Astrocyte of the spinal cord (primary cell): ENCODE data around the gene SERPINA12.

Experiments
- DNase-seq: peaks from one replicate; pipeline ENCODE4 v3.0.0; 2011; ENCODE audit warnings: low read depth, low spot score
- H3K4me3 ChIP-seq: 2 replicates; pipeline ENCODE4 v1.5.1; 2011; ENCODE audit warnings: low read depth, mild to moderate bottlenecking, low read length, moderate library complexity
- CTCF ChIP-seq: IDR thresholded peaks from 2 replicates; pipeline ENCODE4 v1.5.1; 2012; ENCODE audit warnings: low read depth, mild to moderate bottlenecking, low read length, inconsistent platforms
- in situ Hi-C: cut with HindIII; loops from 2 replicates; pipeline ENCODE4 v1.10.0; 2017; ENCODE audit warnings: low sequenced_read_pairs

Gene SERPINA12

GRCh38 chr14:94548131-94548998 lies 39.1 kb upstream of the SERPINA12 start:
- no peak for TF ChIP-seq CTCF
- DNase-seq, result no peak
- no peak overlapping the region for H3K4me3 ChIP-seq
- in situ Hi-C loops, result no loop called here

GRCh38 chr14:94547726-94548125 lies 38.5 kb upstream of the SERPINA12 start:
- in situ Hi-C loops, result no loop called here
- no peak overlapping the region for H3K4me3 ChIP-seq
- no peak for DNase-seq
- TF ChIP-seq CTCF, result no peak

GRCh38 chr14:94547151-94547680 lies 37.9 kb upstream of the SERPINA12 start:
- H3K4me3 ChIP-seq, result no peak overlapping the region
- DNase-seq, result no peak
- TF ChIP-seq CTCF, result no peak
- in situ Hi-C loops, result no loop called here

- peak; percentile 85 for DNase-seq
- in situ Hi-C loops, result no loop called here
- no peak overlapping the region for H3K4me3 ChIP-seq
- TF ChIP-seq CTCF, result no peak
Observed at GRCh38 chr14:94545131-94545841, 36.0 kb upstream of the SERPINA12 start.

GRCh38 chr14:94544726-94545125 lies 35.5 kb upstream of the SERPINA12 start:
- H3K4me3 ChIP-seq, result no peak overlapping the region
- in situ Hi-C loops, result no loop called here
- DNase-seq, result no peak
- TF ChIP-seq CTCF, result no peak

GRCh38 chr14:94543449-94544124 lies 34.3 kb upstream of the SERPINA12 start:
- peak; percentile 25 for DNase-seq
- in situ Hi-C loops, result no loop called here
- no peak for TF ChIP-seq CTCF
- H3K4me3 ChIP-seq, result no peak overlapping the region
